Heart right ventricle (tissue), 16 donors: ENCODE data around the gene AGFG1. TPM values are rescaled to one million over a fixed set of nuclear protein-coding genes. Genes with fewer than 3 reads are reported as not detected.
"Not testable (repeated sequence)": the region's sequence is repeated elsewhere in the genome, so short reads cannot be mapped to it uniquely, and the experiment has no call there.

Experiments
- ATAC-seq, 8 donors: fragments of 200-7000 bp; cut with Tn5 transposase; one replicate each; pipeline ENCODE4 v1.9.1; 2020; ENCODE audit warnings: mild to moderate bottlenecking in 8 of 8, moderate library complexity in 8 of 8, moderate number of reproducible peaks in 1 of 8
- DNase-seq, 2 donors: peaks; one replicate each; pipeline ENCODE4 v3.0.0-alpha.2; 2020
- H3K27ac ChIP-seq, 10 donors: fragments of 200-600 bp; sonication (generic) in 2 of 10; one replicate each; pipeline versions ENCODE4 v1.5.0 to v1.8.0; 2020 to 2022; ENCODE audit warnings: mild to moderate bottlenecking in 3 of 10
- H3K27me3 ChIP-seq, 7 donors: fragments of 200-600 bp; one replicate each; pipeline ENCODE4 v1.8.0; 2021 to 2022; ENCODE audit warnings: mild to moderate bottlenecking in 2 of 7
- H3K36me3 ChIP-seq, 9 donors: fragments of 200-600 bp; sonication (generic) in 1 of 9; one replicate each; pipeline versions ENCODE4 v1.5.0 to v1.8.0; 2020 to 2022; ENCODE audit warnings: mild to moderate bottlenecking in 2 of 9
- H3K4me1 ChIP-seq, 9 donors: fragments of 200-600 bp; sonication (generic) in 1 of 9; one replicate each; pipeline versions ENCODE4 v1.5.0 to v1.8.0; 2020 to 2022; ENCODE audit warnings: mild to moderate bottlenecking in 4 of 9
- H3K4me3 ChIP-seq, 10 donors: fragments of 200-600 bp; sonication (generic) in 2 of 10; one replicate each; pipeline versions ENCODE4 v1.5.0 to v1.8.0; 2020 to 2022; ENCODE audit warnings: mild to moderate bottlenecking in 7 of 10, moderate library complexity in 2 of 10
- H3K9me3 ChIP-seq, 11 donors: fragments of 200-600 bp in 10 of 11; sonication (generic) in 2 of 11; one replicate each; pipeline versions ENCODE4 v1.5.0 to v1.8.0; 2013 to 2022; ENCODE audit warnings: mild to moderate bottlenecking in 2 of 11, control low read depth in 1 of 11, moderate library complexity in 1 of 11
- CTCF ChIP-seq, 9 donors: fragments of 200-600 bp; sonication (generic) in 2 of 9; IDR thresholded peaks; one replicate each; pipeline versions ENCODE4 v1.5.0 to v1.8.0; 2021 to 2022; ENCODE audit warnings: antibody characterized with exemption in 9 of 9, mild to moderate bottlenecking in 5 of 9, moderate library complexity in 1 of 9
- WGBS, 2 donors: extraction: QIAGEN DNeasy Blood & Tissue Kit; methylation state at CpG; one replicate each; pipeline ENCODE4 v1.1.7; 2013; ENCODE audit warnings: inconsistent platforms in 1 of 2; 5-methylcytosine and 5-hydroxymethylcytosine counted together
- intact Hi-C, 10 donors: fragments of 100-400 bp; cut with DNase I; formaldehyde crosslinking; loops; one replicate each; pipeline versions ENCODE4 v1.11.1 to v1.14.2; 2022
- polyA plus RNA-seq, 2 donors: library from polyadenylated mRNA; stranded (reverse); fragments of 200-250 nt; gene quantifications; one replicate each; pipeline ENCODE4 v1.2.3, GENCODE V29; 2013
- total RNA-seq, 10 donors: library from RNA; stranded (reverse); fragmentation: NEBNext Ultra II Directional in 3 of 10; extraction: Animal tissue kit (Norgen Biotek cat#: 25700) in 3 of 10; gene quantifications; one replicate each; pipeline versions ENCODE4 v1.2.1 to v1.2.4, GENCODE V29; 2021 to 2023
- donor health status: Arrhythmogenic right ventricular cardiomyopathy.
- donor health status: ischemic (EF 13 %, LVEDD 7.1; RV severe dilation, severe dysfunction).
- donor health status: healthy with polysubstance abuse.
- donor health status: DM: no; HTN: yes; CAD: no.
- donor health status: DM: no; HTN: no; CAD: no.
- donor health status: ischemic (EF 25% LVEDD 6.9; RV normal size, moderate dysfunction).
- donor health status: ischemic (EF 25% LVEDD 5.7; RV mildly dilated, moderate dysfunction).
- donor health status: healthy.
- donor health status: DM: yes; HTN: yes; CAD: no.
- donor health status: Ischemic cardiomyopathy.
- donor health status: ischemic (EF 35%, LVEDD 5.7; RV mildly dilated, moderate dysfunction).
- donor health status: nonischemic (EF 11% LVEDD 7.7; RV severe dilation, severe dysfunction).
- donor health status: DM: yes; HTN: yes; CAD: no.
- donor health status: PGD.
- donor health status: ischemic (EF 29% LVEDD 5.4; RV normal size, mild dysfunction).
- donor health status: nonischemic (EF 23%, LVEDD 6.1; RV moderate dilation, normal function).

The AGFG1 gene
- total and polyA plus RNA-seq, 12 donors: 14.1 to 77.9 (median 57.5) TPM

GRCh38 chr2:227513113-227513512, 41.2 kb downstream of the AGFG1 start:
- H3K27me3 ChIP-seq: no peaks in the 10 kb centered on the region
- no peak for TF ChIP-seq CTCF (IDR thresholded peaks at IDR 0.05)
- ATAC-seq: peak in 7 of 8 donors; percentile 38 to 69 (median 45)
- intact Hi-C loops: loop anchor here in 2 of 10 donors (5.0 kb wide), 2 partner anchors 36 to 41 kb away; partner anchors contain the start of gene AGFG1 (in 1 of the 2)
- peak overlapping the region in 3 of 10 donors; percentile 28 to 44 (median 43) for H3K27ac ChIP-seq
- H3K36me3 ChIP-seq: no peaks in the 10 kb centered on the region
- no peak overlapping the region for H3K4me3 ChIP-seq
- H3K4me1 ChIP-seq: peaks cover 9 to 98% (median 82%) of the 10 kb centered on the region in 9 donors
- H3K9me3 ChIP-seq: no peaks in the 10 kb centered on the region
- 12 to 17% methylated on average over 1 of the region's 1 CpG for WGBS, 2 donors
- DNase-seq: no peak

DNA sequence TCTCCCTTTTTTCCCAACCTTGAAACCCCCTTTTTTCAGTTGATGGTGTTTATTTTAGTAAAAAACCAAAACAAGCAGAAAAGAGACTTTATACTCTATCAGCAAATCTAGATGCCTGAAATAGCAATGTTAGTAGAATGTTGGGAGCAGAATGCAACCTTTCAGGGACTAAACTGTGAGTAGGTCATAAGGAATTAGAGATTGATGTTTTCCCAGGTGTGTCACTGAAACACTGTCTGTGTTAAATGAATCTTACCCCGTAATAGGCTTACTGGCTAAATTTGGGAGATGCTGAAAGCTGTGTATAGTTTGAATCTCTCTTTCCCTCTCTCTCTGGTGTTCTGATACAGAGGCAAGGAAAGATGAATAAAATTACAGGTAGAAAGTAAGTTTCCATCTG, 43.8 kb downstream of the AGFG1 start:
- ATAC-seq (no peak), DNase-seq (no peak)
- intact Hi-C loops: loop anchor here in 1 of 10 donors (5.0 kb wide), 1 partner anchor 43 kb away; the partner anchor contains the start of gene AGFG1
- Histone ChIP-seq H3K27ac (peak overlapping the region in 1 of 10 donors; percentile 32), H3K4me3 (no peak overlapping the region), H3K27me3 (no peaks in the 10 kb centered on the region), H3K9me3 (no peaks in the 10 kb centered on the region), H3K36me3 (peaks cover 0 to 10% (median 0%) of the 10 kb centered on the region in 9 donors), H3K4me1 (peaks cover 6 to 95% (median 75%) of the 10 kb centered on the region in 9 donors)
- WGBS, 2 donors: 75 to 85% methylated on average over 1 of the region's 1 CpG
- no peak for TF ChIP-seq CTCF (IDR thresholded peaks at IDR 0.05)

- Histone ChIP-seq H3K9me3 (no peaks in the 10 kb centered on the region), H3K4me1 (peaks cover 0 to 82% (median 67%) of the 10 kb centered on the region in 9 donors), H3K27me3 (no peaks in the 10 kb centered on the region), H3K4me3 (no peak overlapping the region), H3K36me3 (peaks cover 0 to 30% (median 0%) of the 10 kb centered on the region in 9 donors), H3K27ac (peak overlapping the region in 4 of 10 donors; percentile 2 to 44 (median 34))
- 91 to 95% methylated on average over 5 of the region's 5 CpGs for WGBS, 2 donors
- DNase-seq (no peak), ATAC-seq (no peak)
- no peak for TF ChIP-seq CTCF (IDR thresholded peaks at IDR 0.05)
- intact Hi-C loops: loop anchor here in 1 of 10 donors (5.0 kb wide), 1 partner anchor 45 kb away; the partner anchor contains the start of gene AGFG1
These were observed 45.8 kb downstream of the AGFG1 start for GRCh38 chr2:227517724-227518123.

- Histone ChIP-seq H3K27ac (peak overlapping the region in 2 of 10 donors; percentile 8 to 44), H3K4me1 (peaks cover 0 to 76% (median 61%) of the 10 kb centered on the region in 9 donors), H3K36me3 (peaks cover 0 to 36% (median 0%) of the 10 kb centered on the region in 9 donors)
- H3K4me3 ChIP-seq, DNase-seq, H3K27me3 ChIP-seq, H3K9me3 ChIP-seq: not testable (repeated sequence)
- 58 to 62% methylated on average over 7 of the region's 7 CpGs for WGBS, 2 donors
- peak in 5 of 8 donors; percentile 10 to 37 (median 25) for ATAC-seq
- intact Hi-C loops: loop anchor here in 1 of 10 donors (5.0 kb wide), 1 partner anchor 46 kb away; the partner anchor contains the start of gene AGFG1
These were observed 46.4 kb downstream of the AGFG1 start for GRCh38 chr2:227518278-227518865.

DNA sequence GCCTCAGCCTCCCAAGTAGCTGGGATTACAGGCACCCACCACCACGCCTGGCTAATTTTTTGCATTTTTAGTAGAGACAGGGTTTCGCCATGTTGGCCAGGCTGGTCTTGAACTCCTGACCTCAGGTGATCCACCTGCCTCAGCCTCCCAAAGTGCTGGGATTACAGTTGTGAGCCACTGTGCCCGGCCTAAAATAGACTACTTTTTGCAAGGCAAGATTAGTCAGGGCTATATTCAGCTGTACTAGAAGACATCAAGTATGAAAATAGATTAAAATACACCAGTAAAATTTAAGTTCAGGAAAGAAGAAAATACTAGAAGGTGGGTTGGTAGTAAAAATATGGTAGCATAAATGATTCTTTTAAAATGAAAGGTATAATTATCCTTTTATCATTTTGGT, 49.2 kb downstream of the AGFG1 start:
- H3K27ac ChIP-seq, H3K9me3 ChIP-seq, H3K27me3 ChIP-seq, DNase-seq, intact Hi-C loops, H3K4me3 ChIP-seq, ATAC-seq: not testable (repeated sequence)
- Histone ChIP-seq H3K4me1 (peaks cover 0 to 50% (median 41%) of the 10 kb centered on the region in 9 donors), H3K36me3 (peaks cover 0 to 64% (median 22%) of the 10 kb centered on the region in 9 donors)
- 82 to 90% methylated on average over 3 of the region's 3 CpGs for WGBS, 2 donors
